Gastrocnemius medialis (tissue), 4 donors: ENCODE measurements around the gene SEMA5B.

Source experiments
- CTCF ChIP-seq, 5 experiments: fragments of 450-650 bp in 3 of 5; fragments of 200-600 bp in 2 of 5; sonication (generic) in 2 of 5; IDR thresholded peaks in 4 of 5; conservative IDR thresholded peaks in 1 of 5; 1 replicate in 4 of 5; 2 replicates in 1 of 5; pipeline ENCODE4 v1.5.1; 2016 to 2019; ENCODE audit warnings: antibody characterized with exemption in 5 of 5, mild to moderate bottlenecking in 3 of 5, moderate library complexity in 3 of 5
- POLR2A ChIP-seq, 2 donors: fragments of 450-650 bp; IDR thresholded peaks; one replicate each; pipeline ENCODE4 v1.6.1; 2017; ENCODE audit warnings: antibody characterized with exemption in 2 of 2, mild to moderate bottlenecking in 2 of 2, moderate library complexity in 2 of 2

- TF ChIP-seq CTCF (IDR thresholded peaks at IDR 0.05 in 4 of 5, conservative IDR thresholded peaks at IDR 0.05 in 1 of 5) (no peak), POLR2A (IDR thresholded peaks at IDR 0.05) (no peak)
These were observed 55.4 kb downstream of the SEMA5B start for GRCh38 chr3:122972141-122972540.
